Measurements from ENCODE around the gene FAM204A.

DNA sequence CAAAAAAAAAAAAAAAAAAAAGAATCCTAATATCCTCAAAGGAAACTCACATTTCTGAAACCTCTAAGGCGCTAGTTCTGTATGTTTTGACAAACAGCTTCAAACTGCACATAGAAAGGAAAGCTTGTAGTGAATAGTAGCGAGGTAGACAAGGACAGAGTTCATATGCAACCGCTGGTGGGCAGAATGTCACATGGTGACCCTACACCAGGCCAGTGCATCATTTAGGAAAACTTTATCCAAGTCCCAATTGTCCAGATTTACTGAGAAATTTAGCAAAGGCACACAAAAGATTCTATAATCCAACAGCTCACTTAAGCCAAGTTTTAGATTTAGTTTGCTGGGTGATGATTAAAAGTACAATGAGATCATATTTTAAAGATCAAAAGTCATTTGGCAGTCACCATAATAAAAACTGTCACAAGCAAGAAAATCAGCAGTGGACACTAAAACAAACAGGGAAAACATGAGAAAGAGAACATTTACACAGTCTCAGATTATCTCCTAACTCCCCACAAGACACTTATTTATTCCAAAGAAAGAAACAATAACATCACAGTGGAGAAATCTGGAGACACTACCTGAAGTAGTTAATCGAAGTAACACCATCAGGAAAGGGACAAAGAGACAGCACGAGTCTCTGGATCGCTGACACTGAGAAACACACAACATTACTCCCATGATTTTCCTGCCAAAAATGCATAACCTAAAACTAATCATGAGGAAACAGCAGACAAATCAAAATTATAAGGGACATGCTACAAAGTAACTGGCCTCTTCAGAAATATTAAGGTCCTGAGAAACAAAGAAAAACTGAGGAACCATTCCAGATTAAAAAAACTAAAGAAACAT, 20.2 kb downstream of the FAM204A start:
- TF ChIP-seq, protein P1, sequence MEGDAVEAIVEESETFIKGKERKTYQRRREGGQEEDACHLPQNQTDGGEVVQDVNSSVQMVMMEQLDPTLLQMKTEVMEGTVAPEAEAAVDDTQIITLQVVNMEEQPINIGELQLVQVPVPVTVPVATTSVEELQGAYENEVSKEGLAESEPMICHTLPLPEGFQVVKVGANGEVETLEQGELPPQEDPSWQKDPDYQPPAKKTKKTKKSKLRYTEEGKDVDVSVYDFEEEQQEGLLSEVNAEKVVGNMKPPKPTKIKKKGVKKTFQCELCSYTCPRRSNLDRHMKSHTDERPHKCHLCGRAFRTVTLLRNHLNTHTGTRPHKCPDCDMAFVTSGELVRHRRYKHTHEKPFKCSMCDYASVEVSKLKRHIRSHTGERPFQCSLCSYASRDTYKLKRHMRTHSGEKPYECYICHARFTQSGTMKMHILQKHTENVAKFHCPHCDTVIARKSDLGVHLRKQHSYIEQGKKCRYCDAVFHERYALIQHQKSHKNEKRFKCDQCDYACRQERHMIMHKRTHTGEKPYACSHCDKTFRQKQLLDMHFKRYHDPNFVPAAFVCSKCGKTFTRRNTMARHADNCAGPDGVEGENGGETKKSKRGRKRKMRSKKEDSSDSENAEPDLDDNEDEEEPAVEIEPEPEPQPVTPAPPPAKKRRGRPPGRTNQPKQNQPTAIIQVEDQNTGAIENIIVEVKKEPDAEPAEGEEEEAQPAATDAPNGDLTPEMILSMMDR (IDR thresholded peaks at IDR 0.05): no peak
- no peak for TF ChIP-seq POLR2A (IDR thresholded peaks at IDR 0.05)

All from testis (tissue), 2 donors.